Mammary epithelial cell (primary cell): Measurements from ENCODE around the gene PRTG.

Source experiments
- EZH2 ChIP-seq: IDR thresholded peaks from 2 replicates; pipeline ENCODE4 v1.6.1; 2012; ENCODE audit warnings: low read length, inconsistent platforms, borderline replicate concordance
- TF ChIP-seq, protein P1 (sequence below), 2 donors: IDR thresholded peaks in 1 of 2; conservative IDR thresholded peaks in 1 of 2; 2 replicates each; pipeline ENCODE4 v1.5.1; 2011 to 2012; ENCODE audit warnings: inconsistent platforms in 2 of 2, low read length in 2 of 2, mild to moderate bottlenecking in 2 of 2, control low read depth in 1 of 2, low read depth in 1 of 2; ENCODE audit not compliant: insufficient read depth in 1 of 2; ENCODE audit errors: extremely low read depth in 1 of 2

DNA sequence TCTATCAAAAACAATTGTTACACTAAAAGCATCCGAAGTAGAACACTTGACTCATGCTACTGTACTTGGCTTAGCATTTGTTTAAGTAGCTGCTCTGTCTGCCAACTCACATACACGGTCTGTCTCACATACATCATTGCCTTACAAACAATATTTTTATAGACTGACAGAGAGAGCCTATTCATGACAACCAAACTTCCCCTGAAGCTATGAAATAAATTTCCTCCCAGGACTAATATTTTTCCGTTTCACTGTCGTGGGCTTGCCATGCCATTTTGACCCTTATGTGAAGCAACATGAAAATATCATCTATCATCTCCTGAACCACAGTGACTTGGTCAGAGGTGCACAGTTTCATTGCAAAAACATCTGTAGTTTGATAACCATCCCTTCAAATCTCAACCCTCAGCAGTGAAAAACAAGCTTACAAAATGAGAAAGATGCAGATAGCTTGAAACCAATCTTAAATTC, 88.4 kb downstream of the PRTG start:
- TF ChIP-seq, protein P1, sequence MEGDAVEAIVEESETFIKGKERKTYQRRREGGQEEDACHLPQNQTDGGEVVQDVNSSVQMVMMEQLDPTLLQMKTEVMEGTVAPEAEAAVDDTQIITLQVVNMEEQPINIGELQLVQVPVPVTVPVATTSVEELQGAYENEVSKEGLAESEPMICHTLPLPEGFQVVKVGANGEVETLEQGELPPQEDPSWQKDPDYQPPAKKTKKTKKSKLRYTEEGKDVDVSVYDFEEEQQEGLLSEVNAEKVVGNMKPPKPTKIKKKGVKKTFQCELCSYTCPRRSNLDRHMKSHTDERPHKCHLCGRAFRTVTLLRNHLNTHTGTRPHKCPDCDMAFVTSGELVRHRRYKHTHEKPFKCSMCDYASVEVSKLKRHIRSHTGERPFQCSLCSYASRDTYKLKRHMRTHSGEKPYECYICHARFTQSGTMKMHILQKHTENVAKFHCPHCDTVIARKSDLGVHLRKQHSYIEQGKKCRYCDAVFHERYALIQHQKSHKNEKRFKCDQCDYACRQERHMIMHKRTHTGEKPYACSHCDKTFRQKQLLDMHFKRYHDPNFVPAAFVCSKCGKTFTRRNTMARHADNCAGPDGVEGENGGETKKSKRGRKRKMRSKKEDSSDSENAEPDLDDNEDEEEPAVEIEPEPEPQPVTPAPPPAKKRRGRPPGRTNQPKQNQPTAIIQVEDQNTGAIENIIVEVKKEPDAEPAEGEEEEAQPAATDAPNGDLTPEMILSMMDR (conservative IDR thresholded peaks at IDR 0.05 in 1 of 2, IDR thresholded peaks at IDR 0.05 in 1 of 2; ENCODE audit: extremely low read depth in 1 of 2, insufficient read depth in 1 of 2, low read depth in 1 of 2, low read length in 2 of 2) = no peak
- no peak for TF ChIP-seq EZH2
